Natural killer cell (primary cell): ENCODE results near the gene FERMT3. TPM values are rescaled to one million over a fixed set of nuclear protein-coding genes. Genes with fewer than 3 reads are reported as not detected.

Experiments
- ATAC-seq, 3 donors: fragments of 150-1000 bp in 2 of 3; fragments of 200-7000 bp in 1 of 3; cut with Tn5 transposase; 1 replicate in 1 of 3; 2 replicates in 2 of 3; pipeline ENCODE4 v1.10.0; 2021; ENCODE audit warnings: mild to moderate bottlenecking in 2 of 3, moderate library complexity in 2 of 3
- DNase-seq, 2 donors: peaks; one replicate each; pipeline versions ENCODE4 v3.0.0 to v3.0.0-alpha.2; 2013 to 2021; ENCODE audit warnings: mixed read lengths in 1 of 2
- H3K27ac ChIP-seq: one replicate; pipeline ENCODE4 v1.5.1; 2013; ENCODE audit warnings: mild to moderate bottlenecking, low read length
- H3K27me3 ChIP-seq: one replicate; pipeline ENCODE4 v1.6.1; 2013; ENCODE audit warnings: low read length; ENCODE audit not compliant: control insufficient read depth, insufficient read depth
- H3K36me3 ChIP-seq: one replicate; pipeline ENCODE4 v1.6.1; 2013; ENCODE audit warnings: low read length; ENCODE audit not compliant: control insufficient read depth, insufficient read depth
- H3K4me1 ChIP-seq: one replicate; pipeline ENCODE4 v1.6.1; 2013; ENCODE audit warnings: low read length; ENCODE audit not compliant: control insufficient read depth, insufficient read depth
- H3K4me3 ChIP-seq: one replicate; pipeline ENCODE4 v1.5.1; 2013; ENCODE audit warnings: low read length
- H3K9me3 ChIP-seq: one replicate; pipeline ENCODE4 v1.6.1; 2013; ENCODE audit warnings: low read length; ENCODE audit not compliant: control insufficient read depth, insufficient read depth
- H3K27ac Mint-ChIP-seq, 2 donors: one replicate each; pipeline ENCODE4 v1.8.0; 2022; ENCODE audit warnings: mild to moderate bottlenecking in 2 of 2, mixed read lengths in 2 of 2, moderate library complexity in 1 of 2
- H3K27me3 Mint-ChIP-seq, 2 donors: one replicate each; pipeline ENCODE4 v1.8.0; 2022; ENCODE audit warnings: low read depth in 2 of 2, mixed read lengths in 2 of 2
- H3K36me3 Mint-ChIP-seq: one replicate; pipeline ENCODE4 v1.8.0; 2022; ENCODE audit warnings: mixed read lengths
- H3K4me1 Mint-ChIP-seq, 2 donors: one replicate each; pipeline ENCODE4 v1.8.0; 2022; ENCODE audit warnings: mixed read lengths in 2 of 2
- H3K4me3 Mint-ChIP-seq: one replicate; pipeline ENCODE4 v1.8.0; 2022; ENCODE audit warnings: mild to moderate bottlenecking, moderate library complexity, mixed read lengths
- H3K9me3 Mint-ChIP-seq, 2 donors: one replicate each; pipeline ENCODE4 v1.8.0; 2022; ENCODE audit warnings: mixed read lengths in 2 of 2
- WGBS: methylation state at CpG from one replicate; pipeline ENCODE4 v1.1.7; 2013; ENCODE audit warnings: missing lambda C conversion rate; ENCODE audit not compliant: insufficient coverage; 5-methylcytosine and 5-hydroxymethylcytosine counted together
- intact Hi-C: fragments of 100-400 bp; cut with micrococcal nuclease; formaldehyde crosslinking; loops from one replicate; pipeline ENCODE4 v1.14.2; 2022
- total RNA-seq, 4 donors: library from RNA; stranded (reverse); fragments of 120-200 nt in 1 of 4; gene quantifications; one replicate each; pipeline versions ENCODE4 v1.2.3 to v1.2.4, GENCODE V29; 2013 to 2022
- TF ChIP-seq, protein P1 (sequence below): fragments of 200-600 bp; IDR thresholded peaks from one replicate; pipeline ENCODE4 v1.8.0; 2022; ENCODE audit warnings: antibody characterized with exemption

Gene FERMT3
- total RNA-seq, 3 donors from 2014 or later (not counting 1 experiment from before 2014, with no cell fraction given) = 194 to 202 (median 196) TPM

DNA sequence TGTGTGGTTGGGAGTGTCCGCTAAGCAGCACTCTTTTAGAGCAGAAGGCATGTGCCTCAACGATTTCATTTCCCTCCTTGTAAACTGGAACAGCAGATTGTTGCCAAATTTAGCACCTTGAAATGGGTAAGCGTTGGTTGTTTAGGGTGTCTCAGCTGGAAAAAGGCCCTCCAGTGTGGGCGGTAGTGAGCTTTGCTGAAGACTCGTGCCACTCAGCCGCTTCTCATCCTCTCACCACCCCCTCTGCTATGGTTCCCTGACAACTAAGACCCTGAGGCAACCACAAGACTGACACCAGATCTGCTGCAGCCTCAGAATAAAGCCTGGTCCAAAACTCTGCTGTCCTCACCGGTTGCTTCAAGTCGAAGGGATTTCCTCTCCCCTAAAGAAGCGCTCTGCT, 9.9 kb upstream of the FERMT3 start:
- H3K36me3 ChIP-seq = peaks cover 76% of the 10 kb centered on the region
- Mint-ChIP-seq H3K27me3 (no peaks in the 10 kb centered on the region), H3K4me3 (no peak overlapping the region), H3K4me1 (peaks cover 0 to 3% of the 10 kb centered on the region in 2 donors), H3K36me3 (peaks cover 8% of the 10 kb centered on the region), H3K9me3 (no peaks in the 10 kb centered on the region), H3K27ac (no peak overlapping the region)
- H3K27ac ChIP-seq = no peak overlapping the region
- intact Hi-C loops = no loop called here
- 86% methylated on average over 9 of the region's 9 CpGs for WGBS
- DNase-seq (no peak), ATAC-seq (no peak)
- TF ChIP-seq, protein P1, sequence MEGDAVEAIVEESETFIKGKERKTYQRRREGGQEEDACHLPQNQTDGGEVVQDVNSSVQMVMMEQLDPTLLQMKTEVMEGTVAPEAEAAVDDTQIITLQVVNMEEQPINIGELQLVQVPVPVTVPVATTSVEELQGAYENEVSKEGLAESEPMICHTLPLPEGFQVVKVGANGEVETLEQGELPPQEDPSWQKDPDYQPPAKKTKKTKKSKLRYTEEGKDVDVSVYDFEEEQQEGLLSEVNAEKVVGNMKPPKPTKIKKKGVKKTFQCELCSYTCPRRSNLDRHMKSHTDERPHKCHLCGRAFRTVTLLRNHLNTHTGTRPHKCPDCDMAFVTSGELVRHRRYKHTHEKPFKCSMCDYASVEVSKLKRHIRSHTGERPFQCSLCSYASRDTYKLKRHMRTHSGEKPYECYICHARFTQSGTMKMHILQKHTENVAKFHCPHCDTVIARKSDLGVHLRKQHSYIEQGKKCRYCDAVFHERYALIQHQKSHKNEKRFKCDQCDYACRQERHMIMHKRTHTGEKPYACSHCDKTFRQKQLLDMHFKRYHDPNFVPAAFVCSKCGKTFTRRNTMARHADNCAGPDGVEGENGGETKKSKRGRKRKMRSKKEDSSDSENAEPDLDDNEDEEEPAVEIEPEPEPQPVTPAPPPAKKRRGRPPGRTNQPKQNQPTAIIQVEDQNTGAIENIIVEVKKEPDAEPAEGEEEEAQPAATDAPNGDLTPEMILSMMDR = no peak
- H3K4me3 ChIP-seq = no peak overlapping the region
- H3K4me1 ChIP-seq = no peaks in the 10 kb centered on the region
- H3K27me3 ChIP-seq = no peaks in the 10 kb centered on the region
- H3K9me3 ChIP-seq = no peaks in the 10 kb centered on the region

DNA sequence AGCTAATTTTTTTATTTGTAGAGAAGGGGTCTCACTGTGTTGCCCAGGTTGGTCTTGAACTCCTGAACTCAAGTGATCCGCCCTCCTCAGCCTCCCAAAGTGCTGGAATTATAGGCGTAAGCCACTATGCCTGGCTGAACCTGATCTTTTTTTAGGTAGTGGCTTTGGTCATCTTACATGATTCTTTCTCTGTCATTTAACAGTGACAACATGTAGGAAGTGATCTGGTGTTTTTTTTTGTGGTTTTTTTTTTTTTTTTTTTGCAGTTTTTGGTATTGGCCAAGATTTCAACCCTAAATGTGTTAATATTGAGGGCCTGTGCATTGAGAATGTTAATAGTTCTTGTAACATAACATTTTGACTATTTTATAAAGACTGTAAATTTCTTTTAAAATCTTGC, 8.0 kb upstream of the FERMT3 start:
- H3K36me3 ChIP-seq = peaks cover 87% of the 10 kb centered on the region
- 76% methylated on average over 2 of the region's 2 CpGs for WGBS
- DNase-seq = no peak
- intact Hi-C loops = no loop called here
- Mint-ChIP-seq H3K4me1 (peaks cover 0 to 5% of the 10 kb centered on the region in 2 donors), H3K9me3 (no peaks in the 10 kb centered on the region), H3K27ac (no peak overlapping the region), H3K36me3 (peaks cover 13% of the 10 kb centered on the region), H3K4me3 (no peak overlapping the region), H3K27me3 (no peaks in the 10 kb centered on the region)
- TF ChIP-seq, protein P1 = no peak
- no peak overlapping the region for H3K27ac ChIP-seq
- H3K27me3 ChIP-seq = no peaks in the 10 kb centered on the region
- H3K4me1 ChIP-seq = no peaks in the 10 kb centered on the region
- H3K9me3 ChIP-seq = no peaks in the 10 kb centered on the region
- H3K4me3 ChIP-seq = no peak overlapping the region
- no peak for ATAC-seq

DNA sequence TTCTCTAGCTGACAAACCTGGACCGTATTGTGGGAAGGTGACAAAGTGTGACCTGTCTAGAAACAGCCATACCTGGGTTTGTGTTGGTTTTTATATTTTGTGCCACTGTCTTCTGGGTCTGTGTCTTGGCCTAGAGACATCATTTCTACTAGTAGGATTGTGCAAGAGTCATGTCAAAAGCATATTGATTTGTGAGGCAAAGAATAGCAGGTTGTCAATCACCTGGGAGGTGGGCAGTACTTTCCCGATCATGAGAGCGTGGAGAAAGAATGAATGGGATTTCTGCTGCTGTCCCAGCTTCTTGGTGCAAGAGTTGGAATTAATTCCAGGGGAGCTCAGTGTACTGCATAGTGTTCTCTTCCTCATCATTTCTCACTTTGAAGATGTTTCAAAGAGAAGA, 5.0 kb upstream of the FERMT3 start:
- Mint-ChIP-seq H3K4me1 (peaks cover 17 to 25% of the 10 kb centered on the region in 2 donors), H3K9me3 (no peaks in the 10 kb centered on the region), H3K27me3 (no peaks in the 10 kb centered on the region), H3K4me3 (no peak overlapping the region), H3K36me3 (peaks cover 14% of the 10 kb centered on the region), H3K27ac (peak overlapping the region in 1 of 2 donors; percentile 48)
- Histone ChIP-seq H3K9me3 (no peaks in the 10 kb centered on the region), H3K4me3 (no peak overlapping the region), H3K36me3 (peaks cover 68% of the 10 kb centered on the region), H3K4me1 (peaks cover 25% of the 10 kb centered on the region), H3K27ac (no peak overlapping the region), H3K27me3 (no peaks in the 10 kb centered on the region)
- ATAC-seq = no peak
- DNase-seq = no peak
- intact Hi-C loops = loop anchor here (5.0 kb wide), 1 partner anchor 451 kb away; no protein-coding TSS in a partner anchor
- TF ChIP-seq, protein P1 = no peak
- 89% methylated on average over 3 of the region's 3 CpGs for WGBS

DNA sequence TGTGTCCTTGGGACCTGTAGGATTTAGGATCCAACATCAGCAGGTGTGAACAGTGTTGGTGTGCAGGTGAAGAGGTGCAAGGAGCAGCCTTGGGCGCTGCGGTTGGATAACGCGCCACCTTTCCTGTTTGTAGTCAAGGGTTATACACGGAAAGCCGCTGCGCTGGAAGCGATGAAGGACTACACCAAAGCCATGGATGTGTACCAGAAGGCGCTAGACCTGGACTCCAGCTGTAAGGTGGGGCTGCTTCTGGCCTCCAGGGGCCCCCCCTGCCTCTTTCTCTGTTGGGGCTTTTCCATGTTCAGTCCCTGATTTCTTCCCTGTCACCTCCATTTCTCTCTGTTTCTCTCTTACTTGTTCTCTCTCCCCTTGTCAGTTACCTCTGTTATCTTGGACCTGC, 3.5 kb upstream of the FERMT3 start:
- DNase-seq (no peak), ATAC-seq (no peak)
- Histone ChIP-seq H3K27me3 (no peaks in the 10 kb centered on the region), H3K36me3 (peaks cover 53% of the 10 kb centered on the region), H3K4me1 (peaks cover 37% of the 10 kb centered on the region), H3K27ac (no peak overlapping the region), H3K9me3 (no peaks in the 10 kb centered on the region), H3K4me3 (no peak overlapping the region)
- Mint-ChIP-seq H3K36me3 (peaks cover 6% of the 10 kb centered on the region), H3K4me3 (no peak overlapping the region), H3K4me1 (peaks cover 22 to 37% of the 10 kb centered on the region in 2 donors), H3K9me3 (no peaks in the 10 kb centered on the region), H3K27ac (no peak overlapping the region), H3K27me3 (no peaks in the 10 kb centered on the region)
- intact Hi-C loops = loop anchor here (5.0 kb wide), 1 partner anchor 449 kb away; no protein-coding TSS in a partner anchor
- TF ChIP-seq, protein P1 = no peak
- over 99% methylated on average over 9 of the region's 9 CpGs for WGBS
